Motor neuron (in vitro differentiated cells): ENCODE data around the gene OSBPL2. TPM values are rescaled to one million over a fixed set of nuclear protein-coding genes. Genes with fewer than 3 reads are reported as not detected.

ENCODE experiments used
- ATAC-seq, 8 experiments: fragments of 200-7000 bp; cut with Tn5 transposase; replicated peaks in 6 of 8; 2 replicates each; pipeline ENCODE4 v1.8.0; 2021; ENCODE audit warnings: mild to moderate bottlenecking in 8 of 8, moderate library complexity in 8 of 8
- H3K27ac ChIP-seq, 2 donors: fragments of 250-450 bp; sonication (Bioruptor Pico); 2 replicates each; pipeline ENCODE4 v1.9.0; 2021; ENCODE audit warnings: antibody characterized with exemption in 2 of 2, mild to moderate bottlenecking in 2 of 2, moderate library complexity in 1 of 2
- H3K4me1 ChIP-seq, 2 donors: fragments of 250-450 bp; sonication (Bioruptor Pico); replicated peaks in 1 of 2; 2 replicates each; pipeline ENCODE4 v1.6.1; 2021; ENCODE audit warnings: antibody characterized with exemption in 2 of 2, mild to moderate bottlenecking in 2 of 2, moderate library complexity in 1 of 2
- H3K4me3 ChIP-seq, 5 donors: fragments of 250-450 bp; sonication (Bioruptor Pico); 2 replicates each; pipeline ENCODE4 v1.9.0; 2021; ENCODE audit warnings: antibody characterized with exemption in 5 of 5, mild to moderate bottlenecking in 5 of 5, moderate library complexity in 4 of 5
- WGBS, 10 experiments: fragments of 450-650 bp; shearing (Covaris generic); methylation state at CpG; one replicate each; pipeline ENCODE4 v1.0.0; 2022; 5-methylcytosine and 5-hydroxymethylcytosine counted together
- in situ Hi-C, 9 experiments: fragments of 400-800 bp; cut with MboI; loops; one replicate each; pipeline ENCODE4 v1.15.0; 2021; ENCODE audit warnings: low sequenced_read_pairs in 9 of 9, low pct_unique_long_range_greater_than_20kb in 2 of 9; ENCODE audit not compliant: unreplicated experiment in 9 of 9
- total RNA-seq, 8 experiments: library from RNA; unstranded; fragments of 300-600 nt; gene quantifications; 2 replicates each; pipeline versions ENCODE4 v1.2.3 to v1.2.4, GENCODE V29; 2022

The OSBPL2 gene
- total RNA-seq, 8 experiments from 2014 or later: 22.4 to 33.4 (median 26.6) TPM

DNA sequence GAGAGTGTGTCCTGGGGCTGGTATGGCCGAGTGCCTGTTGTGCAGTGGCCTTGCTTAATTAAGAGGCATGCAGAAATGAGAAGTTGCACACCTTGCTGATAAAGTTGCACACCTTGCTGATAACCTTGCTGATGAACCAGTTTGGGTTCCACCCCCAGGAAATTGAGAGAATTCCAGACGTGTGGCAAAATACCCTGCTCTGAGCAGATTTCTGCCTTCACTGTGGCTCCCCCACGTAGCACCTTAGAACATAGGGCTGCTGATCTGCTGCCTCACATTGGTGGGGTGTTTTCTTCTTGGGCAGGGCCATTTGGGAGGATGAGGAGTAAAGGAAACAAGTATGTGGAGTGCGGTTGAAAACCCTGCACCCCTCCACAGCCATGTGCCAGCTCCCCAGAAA, 42.0 kb downstream of the OSBPL2 start:
- Histone ChIP-seq H3K4me1 (no peaks in the 10 kb centered on the region), H3K27ac (no peak overlapping the region), H3K4me3 (no peak overlapping the region)
- 66 to 100% (median 80%) methylated on average over 1 to 4 of the region's 4 CpGs; no CpG with 5 or more reads in 5 of the 10 experiments for WGBS, 10 experiments
- in situ Hi-C loops: loop anchor here in 1 of 9 experiments (25.0 kb wide), 1 partner anchor 107 kb away; the partner anchor contains the start of gene RPS21
- no peak for ATAC-seq

DNA sequence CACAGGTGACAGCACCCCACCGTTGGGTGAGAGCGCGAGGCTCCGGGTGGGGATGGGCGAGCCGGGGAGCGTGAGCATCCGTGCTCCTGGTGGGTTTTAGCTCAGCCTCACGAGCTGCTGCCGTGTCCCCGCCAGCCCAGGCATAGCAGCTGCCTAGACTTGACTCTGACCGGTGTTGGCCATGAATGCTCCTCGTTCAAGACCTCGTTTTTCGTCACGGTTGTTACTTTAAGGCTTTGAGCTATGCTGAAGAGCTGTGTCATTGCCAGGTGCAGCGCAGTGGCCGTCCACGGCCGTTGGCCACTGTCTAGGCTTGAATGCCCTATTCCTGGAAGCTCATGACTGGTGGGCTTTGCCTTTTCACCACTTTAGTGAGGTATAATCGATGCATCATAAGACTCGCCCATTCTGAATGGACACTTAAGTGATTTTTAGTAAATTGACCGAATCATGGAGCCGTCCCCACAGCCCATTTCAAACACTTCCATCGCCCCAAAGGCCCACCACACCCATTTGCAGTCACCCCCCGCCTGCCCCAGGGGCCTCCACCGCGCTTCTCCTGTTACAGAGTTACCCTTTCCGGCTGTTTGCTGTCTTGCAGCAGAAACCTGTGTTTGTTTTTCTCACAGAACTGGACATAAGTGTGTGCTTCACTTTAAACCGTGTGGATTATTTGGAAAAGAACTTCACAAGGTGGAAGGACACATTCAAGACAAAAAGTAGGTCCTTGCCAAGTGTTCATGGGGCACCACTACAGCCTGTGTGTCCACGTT, 43.0 kb downstream of the OSBPL2 start:
- 73 to 100% (median 88%) methylated on average over 1 to 22 of the region's 31 CpGs; no CpG with 5 or more reads in 2 of the 10 experiments for WGBS, 10 experiments
- ATAC-seq: no peak

DNA sequence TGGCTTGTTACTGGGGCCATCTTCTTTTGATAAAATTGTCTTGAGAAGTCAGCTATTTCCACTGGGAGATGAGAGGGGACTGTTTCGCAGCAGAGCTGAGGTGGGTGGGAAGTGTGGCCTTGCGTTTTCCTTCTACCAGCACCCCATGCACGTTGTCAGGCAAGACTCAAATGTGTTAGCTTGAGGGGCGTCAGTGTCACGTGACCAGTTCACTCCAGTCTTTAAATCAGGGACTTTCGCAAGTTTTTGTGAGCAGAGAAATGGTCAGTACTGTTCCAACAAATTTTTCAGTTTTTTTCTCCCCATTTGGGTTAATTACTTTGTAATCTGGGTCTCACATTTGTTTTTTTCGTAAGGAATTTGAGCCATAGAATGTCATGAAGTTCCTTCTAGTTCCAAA, 43.8 kb downstream of the OSBPL2 start:
- H3K27ac ChIP-seq: no peak overlapping the region
- ATAC-seq: no peak

More for the DNA sequence above, 43.0 kb downstream of the OSBPL2 start:
- Histone ChIP-seq H3K4me3 (no peak overlapping the region), H3K27ac (no peak overlapping the region), H3K4me1 (no peaks in the 10 kb centered on the region)
- in situ Hi-C loops: loop anchor here in 1 of 9 experiments (25.0 kb wide), 1 partner anchor 106 kb away; the partner anchor contains the start of gene RPS21

DNA sequence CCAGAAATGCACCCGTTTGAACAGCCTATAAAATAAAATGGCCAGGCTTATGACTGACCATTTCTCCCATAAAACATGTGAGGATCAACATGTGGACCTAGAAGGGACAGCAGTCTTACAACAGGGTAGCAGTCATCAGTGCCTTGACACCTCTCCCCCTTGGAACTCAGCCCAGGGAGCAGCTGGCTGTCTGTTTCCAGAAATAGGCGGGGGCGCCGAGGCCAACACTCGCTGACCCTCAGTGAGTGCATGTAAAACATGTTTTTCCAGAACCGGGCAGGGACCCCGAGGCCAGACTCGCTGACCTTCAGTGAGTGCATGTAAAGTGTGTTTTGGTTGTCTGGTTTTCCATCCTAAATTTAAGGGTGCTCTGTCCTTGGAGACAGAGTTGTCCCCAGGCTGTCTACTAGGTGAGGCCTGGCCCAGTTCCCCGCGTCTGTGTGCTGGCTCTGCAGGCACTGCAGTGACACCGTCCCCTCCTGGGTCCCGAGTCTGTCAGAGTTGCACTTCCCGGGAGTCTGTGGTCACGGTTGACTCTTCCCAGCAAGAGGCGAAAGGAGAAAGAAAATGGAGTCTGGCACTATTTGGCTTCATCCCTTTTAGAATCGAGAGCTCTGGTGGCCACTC, 44.7 kb downstream of the OSBPL2 start:
- in situ Hi-C loops: loop anchor here in 1 of 9 experiments (25.0 kb wide), 1 partner anchor 104 kb away; the partner anchor contains the start of gene RPS21
- peak in 1 of 8 experiments; percentile 47 for ATAC-seq
- 67 to 93% (median 80%) methylated on average over 1 to 7 of the region's 16 CpGs; no CpG with 5 or more reads in 3 of the 10 experiments for WGBS, 10 experiments
- no peaks in the 10 kb centered on the region for H3K4me1 ChIP-seq
- no peak overlapping the region for H3K27ac ChIP-seq
- no peak overlapping the region for H3K4me3 ChIP-seq

More for the DNA sequence above, 43.8 kb downstream of the OSBPL2 start:
- 68 to 100% (median 93%) methylated on average over 1 to 7 of the region's 7 CpGs; no CpG with 5 or more reads in 1 of the 10 experiments for WGBS, 10 experiments
- Histone ChIP-seq H3K4me3 (no peak overlapping the region), H3K4me1 (no peaks in the 10 kb centered on the region)
- in situ Hi-C loops: loop anchor here in 1 of 9 experiments (25.0 kb wide), 1 partner anchor 105 kb away; the partner anchor contains the start of gene RPS21

DNA sequence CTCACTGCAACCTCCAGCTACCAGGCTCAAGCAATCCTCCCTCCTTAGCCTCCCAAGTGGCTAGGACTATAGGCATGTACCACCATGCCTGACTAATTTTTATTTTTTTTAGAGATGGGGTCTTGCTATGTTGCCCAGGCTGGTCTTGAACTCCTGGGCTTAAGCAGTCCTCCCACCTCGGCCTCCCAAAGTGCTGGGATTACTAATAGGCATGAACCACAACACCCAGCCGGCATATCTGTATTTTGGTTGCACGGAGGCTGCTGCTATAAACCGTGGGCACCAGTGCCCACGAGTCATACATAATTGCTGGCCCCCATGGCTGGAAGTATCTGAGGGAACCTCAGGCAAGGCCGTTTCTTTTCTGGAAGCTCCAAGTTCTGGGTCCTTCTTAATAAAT, 46.1 kb downstream of the OSBPL2 start:
- in situ Hi-C loops: loop anchor here in 1 of 9 experiments (25.0 kb wide), 1 partner anchor 103 kb away; the partner anchor contains the start of gene RPS21
- Histone ChIP-seq H3K27ac (no peak overlapping the region), H3K4me1 (no peaks in the 10 kb centered on the region), H3K4me3 (no peak overlapping the region)
- no peak for ATAC-seq
- WGBS, 10 experiments: 60 to 100% (median 85%) methylated on average over 1 to 6 of the region's 6 CpGs; no CpG with 5 or more reads in 1 of the 10 experiments

DNA sequence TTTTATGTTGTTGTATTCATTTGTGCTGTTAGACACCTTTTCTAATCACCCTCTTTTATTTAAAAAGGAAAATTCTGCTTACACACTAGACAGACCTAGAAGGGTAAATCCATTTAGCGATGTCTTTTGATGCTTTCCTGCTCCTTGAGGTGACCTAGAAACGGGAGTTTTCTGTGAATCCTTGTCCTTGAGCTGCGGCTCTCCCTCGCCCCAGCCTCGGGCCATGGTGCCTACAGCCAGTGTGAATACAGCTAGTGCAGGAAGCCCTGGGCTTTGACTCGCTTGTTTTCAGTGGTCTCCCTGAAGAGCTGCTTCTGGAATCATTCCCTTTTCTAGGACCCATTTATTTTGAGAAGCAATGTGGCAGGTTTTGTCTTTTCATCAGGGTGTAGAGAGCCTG, 46.8 kb downstream of the OSBPL2 start:
- no peak overlapping the region for H3K27ac ChIP-seq
- WGBS, 10 experiments: 60 to 100% (median 93%) methylated on average over 1 to 6 of the region's 6 CpGs; no CpG with 5 or more reads in 3 of the 10 experiments
- H3K4me3 ChIP-seq: no peak overlapping the region
- in situ Hi-C loops: loop anchor here in 1 of 9 experiments (25.0 kb wide), 1 partner anchor 102 kb away; the partner anchor contains the start of gene RPS21
- H3K4me1 ChIP-seq: no peaks in the 10 kb centered on the region
- peak in 1 of 8 experiments; percentile 3 for ATAC-seq

DNA sequence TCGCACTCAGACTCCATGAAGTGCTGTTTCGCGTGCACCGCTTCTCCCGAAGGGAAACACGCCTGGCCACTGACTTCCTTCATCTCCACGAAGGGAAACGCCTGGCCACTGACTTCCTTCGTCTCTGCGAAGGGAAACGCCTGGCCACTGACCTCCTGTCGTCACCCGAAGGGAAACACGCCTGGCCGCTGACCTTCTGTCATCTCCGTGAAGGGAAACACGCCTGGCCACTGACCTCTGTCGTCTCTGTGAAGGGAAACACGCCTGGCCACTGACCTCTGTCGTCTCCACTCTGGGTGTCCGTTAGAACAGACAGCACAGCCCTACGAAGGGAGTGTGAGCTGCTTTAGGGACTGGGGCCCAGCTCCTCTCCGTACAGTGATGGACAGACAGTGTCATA, 47.4 kb downstream of the OSBPL2 start:
- ATAC-seq: peak in 1 of 8 experiments; percentile 25
- Histone ChIP-seq H3K27ac (no peak overlapping the region), H3K4me3 (no peak overlapping the region), H3K4me1 (no peaks in the 10 kb centered on the region)
- WGBS, 10 experiments: 71 to 100% (median 100%) methylated on average over 1 to 5 of the region's 23 CpGs; no CpG with 5 or more reads in 5 of the 10 experiments
- in situ Hi-C loops: loop anchor here in 1 of 9 experiments (25.0 kb wide), 1 partner anchor 102 kb away; the partner anchor contains the start of gene RPS21

DNA sequence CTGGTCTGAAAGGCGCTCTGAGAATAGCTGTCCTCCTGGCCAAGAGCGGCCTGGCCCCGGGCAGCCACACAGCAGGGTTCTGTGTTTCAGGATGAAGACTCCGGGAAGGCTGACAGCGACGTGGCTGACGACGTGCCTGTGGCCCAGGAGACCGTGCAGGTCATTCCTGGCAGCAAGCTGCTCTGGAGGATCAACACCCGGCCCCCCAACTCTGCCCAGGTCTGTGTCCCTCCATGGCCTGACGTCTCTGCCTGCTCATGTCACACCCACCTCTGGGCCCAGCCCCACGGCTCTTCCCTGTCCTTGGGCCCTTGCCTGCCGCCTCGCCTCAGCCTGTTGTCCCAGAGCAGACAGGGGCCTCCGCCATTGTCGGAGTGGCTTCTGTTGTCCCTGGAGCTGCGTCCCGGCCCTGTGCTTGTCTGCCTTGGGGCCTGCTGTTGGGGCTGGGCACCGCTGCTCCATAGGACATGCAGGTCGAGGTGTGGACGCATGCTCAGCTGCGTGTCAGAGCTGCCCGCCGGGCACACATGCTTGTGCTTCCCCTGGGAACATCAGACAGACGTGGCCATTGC, 48.3 kb downstream of the OSBPL2 start:
- WGBS, 10 experiments: 80 to 100% (median 100%) methylated on average over 1 to 11 of the region's 25 CpGs; no CpG with 5 or more reads in 5 of the 10 experiments
- in situ Hi-C loops: loop anchor here in 1 of 9 experiments (25.0 kb wide), 1 partner anchor 101 kb away; the partner anchor contains the start of gene RPS21
- H3K27ac ChIP-seq: no peak overlapping the region
- ATAC-seq: peak in 4 of 8 experiments; percentile 5 to 26 (median 14)
- H3K4me3 ChIP-seq: no peak overlapping the region
- no peaks in the 10 kb centered on the region for H3K4me1 ChIP-seq

DNA sequence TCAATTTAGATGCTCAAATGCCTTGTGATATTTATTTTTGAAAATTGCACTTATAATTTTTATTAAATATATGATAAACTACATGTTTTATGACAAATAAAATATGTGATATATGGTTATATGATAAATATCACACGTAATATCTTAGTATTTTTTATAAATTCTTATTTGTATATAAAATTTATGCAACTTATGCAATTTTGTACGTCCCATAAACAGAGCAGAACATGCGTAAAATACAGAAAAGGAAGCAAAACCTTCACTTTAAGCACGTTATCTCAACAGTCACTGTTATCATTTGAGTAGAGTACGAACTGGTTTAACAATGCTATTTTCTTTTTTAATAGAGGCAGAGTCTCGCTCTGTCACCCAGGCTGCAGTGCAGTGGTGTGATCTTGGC, 48.8 kb downstream of the OSBPL2 start:
- Histone ChIP-seq H3K4me1 (no peaks in the 10 kb centered on the region), H3K4me3 (no peak overlapping the region), H3K27ac (no peak overlapping the region)
- WGBS, 10 experiments: 60 to 100% (median 85%) methylated on average over 1 to 6 of the region's 6 CpGs
- no peak for ATAC-seq
- in situ Hi-C loops: loop anchor here in 1 of 9 experiments (25.0 kb wide), 1 partner anchor 100 kb away; the partner anchor contains the start of gene RPS21

DNA sequence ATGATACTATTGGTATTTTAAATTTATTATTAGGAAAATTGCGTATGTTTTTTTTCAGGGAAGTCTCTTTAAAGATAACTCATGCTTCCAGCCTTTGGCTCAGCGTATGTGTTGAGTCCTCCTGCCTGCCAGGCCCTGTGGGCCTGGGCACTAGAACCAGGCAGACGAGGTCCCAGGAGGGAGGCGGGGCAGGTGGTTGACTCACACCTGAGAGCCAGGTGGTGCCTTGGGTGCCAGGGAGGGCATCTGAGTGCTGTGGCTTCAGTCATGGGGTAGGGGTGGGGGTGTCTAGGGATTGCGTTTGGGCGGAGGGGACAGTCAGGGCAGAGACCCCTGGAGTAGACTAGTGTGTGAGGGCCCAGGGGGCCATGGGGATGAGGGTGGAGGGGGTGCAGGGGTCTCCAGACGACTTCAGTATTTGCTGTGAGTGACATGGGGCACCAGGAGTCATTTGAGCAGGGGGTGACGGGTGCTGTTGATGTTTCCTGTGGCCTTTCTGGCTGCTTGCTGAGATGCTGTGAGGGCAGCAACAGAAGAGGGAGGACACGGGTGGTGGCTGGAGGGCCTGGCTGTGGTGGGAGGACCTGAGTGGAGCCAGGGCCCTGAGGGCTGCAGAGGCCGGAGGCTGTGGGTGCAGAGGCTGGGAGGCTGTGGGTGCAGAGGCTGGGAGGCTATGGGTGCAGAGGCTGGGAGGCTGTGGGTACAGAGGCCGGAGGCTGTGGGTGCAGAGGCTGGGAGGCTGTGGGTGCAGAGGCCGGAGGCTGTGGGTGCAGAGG, 49.6 kb downstream of the OSBPL2 start:
- WGBS, 10 experiments: 100% methylated on average over 1 to 4 of the region's 12 CpGs; no CpG with 5 or more reads in 7 of the 10 experiments

DNA sequence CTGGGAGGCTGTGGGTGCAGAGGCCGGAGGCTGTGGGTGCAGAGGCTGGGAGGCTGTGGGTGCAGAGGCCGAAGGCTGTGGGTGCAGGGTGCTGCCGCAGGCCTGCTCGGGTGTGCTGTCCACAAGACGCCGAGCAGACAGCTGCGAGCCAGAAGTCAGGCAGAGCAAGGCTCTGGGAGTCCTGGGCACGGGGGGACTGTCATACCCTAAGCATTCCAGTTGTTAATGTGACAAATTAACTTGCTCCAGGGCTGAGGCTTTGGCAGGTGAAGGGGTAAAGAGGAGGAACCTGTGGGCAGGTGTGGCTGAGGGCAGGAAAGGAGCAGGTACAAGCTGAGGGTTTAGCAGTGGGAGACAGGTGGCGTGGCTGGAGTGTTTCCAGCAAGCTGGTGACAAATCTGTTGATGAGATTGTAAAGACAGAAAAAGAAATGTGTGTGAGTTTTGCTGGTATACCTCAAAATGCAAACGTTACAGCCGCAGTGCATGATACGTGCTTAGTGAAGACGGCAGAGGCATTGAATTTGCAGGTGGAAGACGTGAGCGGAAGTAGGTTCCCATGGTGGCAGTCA, 50.3 kb downstream of the OSBPL2 start:
- no peak for ATAC-seq
- 86 to 100% (median 92%) methylated on average over 1 to 6 of the region's 15 CpGs; no CpG with 5 or more reads in 3 of the 10 experiments for WGBS, 10 experiments
- in situ Hi-C loops: loop anchor here in 1 of 9 experiments (25.0 kb wide), 1 partner anchor 99 kb away; the partner anchor contains the start of gene RPS21
- no peak overlapping the region for H3K4me3 ChIP-seq
- H3K4me1 ChIP-seq: no peaks in the 10 kb centered on the region
- H3K27ac ChIP-seq: no peak overlapping the region

More for the DNA sequence above, 49.6 kb downstream of the OSBPL2 start:
- Histone ChIP-seq H3K4me1 (no peaks in the 10 kb centered on the region), H3K4me3 (no peak overlapping the region), H3K27ac (no peak overlapping the region)
- in situ Hi-C loops: loop anchor here in 1 of 9 experiments (25.0 kb wide), 1 partner anchor 99 kb away; the partner anchor contains the start of gene RPS21
- peak in 1 of 8 experiments; percentile 10 for ATAC-seq
